LNCAP (cell line): Measurements from ENCODE around the gene CAPN8.

Experiments
- TF ChIP-seq, protein P1 (sequence below): fragments of 450-650 bp; IDR thresholded peaks from 2 replicates; pipeline ENCODE4 v1.5.1; 2017; ENCODE audit warnings: mild to moderate bottlenecking

CAPN8 gene

DNA sequence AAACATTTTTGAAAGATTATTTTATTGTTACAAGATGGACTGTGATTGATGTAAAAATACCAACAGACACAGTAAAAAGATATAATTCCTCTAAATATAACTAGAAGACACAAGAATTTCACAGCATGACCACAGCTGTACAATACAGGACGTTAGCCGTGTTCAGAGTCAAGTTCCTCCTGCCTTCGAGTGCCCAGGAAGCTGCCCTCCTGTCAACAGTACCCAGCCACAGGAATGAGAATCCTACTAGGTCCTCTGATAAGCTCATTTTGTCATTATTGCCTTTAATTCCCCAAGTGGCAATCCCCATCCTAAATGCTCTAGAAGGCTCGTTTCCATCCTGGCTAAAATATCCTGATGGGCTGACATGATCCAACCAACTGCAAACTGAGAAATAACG, 30.4 kb upstream of the CAPN8 start:
- TF ChIP-seq, protein P1, sequence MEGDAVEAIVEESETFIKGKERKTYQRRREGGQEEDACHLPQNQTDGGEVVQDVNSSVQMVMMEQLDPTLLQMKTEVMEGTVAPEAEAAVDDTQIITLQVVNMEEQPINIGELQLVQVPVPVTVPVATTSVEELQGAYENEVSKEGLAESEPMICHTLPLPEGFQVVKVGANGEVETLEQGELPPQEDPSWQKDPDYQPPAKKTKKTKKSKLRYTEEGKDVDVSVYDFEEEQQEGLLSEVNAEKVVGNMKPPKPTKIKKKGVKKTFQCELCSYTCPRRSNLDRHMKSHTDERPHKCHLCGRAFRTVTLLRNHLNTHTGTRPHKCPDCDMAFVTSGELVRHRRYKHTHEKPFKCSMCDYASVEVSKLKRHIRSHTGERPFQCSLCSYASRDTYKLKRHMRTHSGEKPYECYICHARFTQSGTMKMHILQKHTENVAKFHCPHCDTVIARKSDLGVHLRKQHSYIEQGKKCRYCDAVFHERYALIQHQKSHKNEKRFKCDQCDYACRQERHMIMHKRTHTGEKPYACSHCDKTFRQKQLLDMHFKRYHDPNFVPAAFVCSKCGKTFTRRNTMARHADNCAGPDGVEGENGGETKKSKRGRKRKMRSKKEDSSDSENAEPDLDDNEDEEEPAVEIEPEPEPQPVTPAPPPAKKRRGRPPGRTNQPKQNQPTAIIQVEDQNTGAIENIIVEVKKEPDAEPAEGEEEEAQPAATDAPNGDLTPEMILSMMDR, result no peak

DNA sequence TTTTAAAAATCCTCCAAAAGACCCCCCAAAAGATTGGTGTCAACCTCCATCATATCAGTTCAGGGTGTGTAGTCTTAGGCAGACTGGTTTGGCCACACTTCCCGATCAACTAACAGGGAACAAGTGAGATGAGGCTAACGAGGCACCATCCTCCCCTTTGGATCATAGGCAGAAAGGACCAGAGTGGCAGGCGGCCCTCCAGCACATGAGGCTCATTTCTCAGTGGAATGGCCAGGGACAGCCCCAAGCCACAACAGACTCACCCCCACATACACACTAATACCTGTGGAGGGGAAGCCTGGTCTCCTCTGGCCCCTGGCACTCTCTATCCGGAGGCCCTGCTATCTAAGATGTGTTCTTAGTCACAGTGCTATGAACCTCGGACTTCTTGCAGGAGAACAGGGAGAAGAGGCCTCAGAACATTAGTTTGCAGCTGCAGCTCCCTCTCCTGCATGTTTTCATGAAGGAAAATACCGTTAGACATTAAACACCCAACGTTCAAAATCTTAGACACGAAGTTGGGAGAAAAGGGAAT, 29.6 kb upstream of the CAPN8 start:
- TF ChIP-seq, protein P1, result no peak

DNA sequence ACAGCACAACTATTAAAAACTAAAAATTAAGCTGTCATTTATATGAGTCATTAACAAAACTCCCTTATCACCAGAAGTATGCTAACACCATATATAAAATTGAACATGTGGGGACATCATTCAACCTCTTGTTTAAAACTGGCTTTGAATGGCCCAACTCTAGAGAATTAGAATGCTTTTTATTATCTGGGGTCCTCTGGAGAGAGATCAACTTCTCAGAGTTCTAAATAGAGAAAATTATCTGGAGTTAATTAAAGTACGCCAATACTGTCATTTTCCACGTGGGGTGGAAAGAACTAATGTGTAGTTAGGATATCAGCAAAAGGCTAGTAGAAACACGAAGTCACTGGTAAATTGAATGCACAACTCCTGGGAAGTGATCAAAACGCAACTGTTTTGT, 25.6 kb upstream of the CAPN8 start:
- TF ChIP-seq, protein P1, result no peak

DNA sequence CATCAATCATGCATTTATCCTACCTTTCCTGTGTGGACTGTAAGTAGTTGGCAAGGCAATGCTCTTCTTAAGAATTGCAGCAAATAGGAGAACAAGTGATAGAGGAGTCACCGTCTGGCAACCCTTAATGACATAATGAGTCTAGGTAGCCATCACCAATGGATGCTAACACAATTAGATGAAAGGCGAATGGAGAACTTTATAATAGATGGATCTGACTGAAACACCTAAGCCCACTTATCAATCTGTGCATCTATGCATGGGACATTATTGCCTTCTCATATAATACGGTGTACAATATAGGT, 18.9 kb upstream of the CAPN8 start:
- TF ChIP-seq, protein P1, result no peak

DNA sequence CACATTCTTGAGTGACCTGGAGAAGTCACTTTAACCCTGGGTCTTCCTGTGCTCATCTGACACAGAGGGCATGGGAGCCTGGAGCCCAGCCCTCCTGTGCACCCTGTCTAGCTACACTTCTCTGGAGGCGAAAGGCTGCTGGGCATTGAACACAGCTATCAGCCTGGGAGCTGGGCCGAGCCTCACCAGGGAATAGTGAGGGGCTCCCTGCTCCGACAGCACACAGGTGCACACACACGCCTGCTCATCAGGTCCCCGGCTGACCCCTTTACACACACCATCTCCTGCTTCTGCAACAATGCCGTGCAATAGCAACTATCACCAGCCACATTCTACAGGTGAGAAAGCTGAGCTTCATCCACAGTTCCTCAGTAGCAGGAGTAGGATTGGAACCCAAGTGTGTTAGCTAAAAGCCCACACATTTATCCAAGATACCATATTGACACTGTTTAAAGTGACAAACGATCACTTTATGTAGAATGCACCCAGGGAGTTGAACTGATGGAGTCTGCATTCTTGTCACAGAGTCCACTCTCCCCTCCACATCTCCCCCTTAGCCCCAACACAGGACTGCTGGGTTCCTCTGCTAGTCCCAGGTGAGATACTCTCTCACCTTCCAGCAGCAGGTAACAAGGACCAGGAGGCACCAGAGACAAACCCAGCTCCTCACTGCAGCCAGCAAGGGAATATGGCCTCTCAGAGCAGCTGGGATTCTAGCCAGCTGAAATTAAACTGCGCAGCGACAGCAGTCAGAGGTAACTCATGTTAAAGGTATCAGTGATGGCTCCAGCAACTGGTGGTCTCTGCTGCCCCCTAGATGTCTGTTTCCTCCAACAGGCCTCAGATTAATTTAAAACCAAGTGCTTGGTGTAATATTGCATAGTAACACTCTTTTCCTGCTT, 18.3 kb upstream of the CAPN8 start:
- TF ChIP-seq, protein P1, result peak; percentile 78

DNA sequence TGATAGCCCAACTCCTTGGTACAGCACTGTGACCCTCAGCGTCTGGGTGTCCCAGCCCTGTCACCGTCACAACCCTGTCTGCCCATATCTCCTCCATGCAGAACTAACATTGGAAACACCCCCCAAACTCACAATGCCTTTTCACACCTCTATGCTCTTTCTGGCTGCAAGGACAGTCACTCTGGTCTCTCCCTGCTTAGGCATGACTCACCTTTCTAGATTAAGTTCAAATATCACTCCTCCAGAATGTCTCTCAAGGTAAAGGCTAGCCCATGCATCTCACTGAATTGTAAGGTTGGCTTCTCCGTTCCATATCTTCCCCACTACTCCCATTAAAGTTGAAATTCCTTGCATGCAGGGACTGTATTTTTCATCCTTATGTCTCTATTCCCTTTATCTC, 17.0 kb upstream of the CAPN8 start:
- TF ChIP-seq, protein P1, result no peak

DNA sequence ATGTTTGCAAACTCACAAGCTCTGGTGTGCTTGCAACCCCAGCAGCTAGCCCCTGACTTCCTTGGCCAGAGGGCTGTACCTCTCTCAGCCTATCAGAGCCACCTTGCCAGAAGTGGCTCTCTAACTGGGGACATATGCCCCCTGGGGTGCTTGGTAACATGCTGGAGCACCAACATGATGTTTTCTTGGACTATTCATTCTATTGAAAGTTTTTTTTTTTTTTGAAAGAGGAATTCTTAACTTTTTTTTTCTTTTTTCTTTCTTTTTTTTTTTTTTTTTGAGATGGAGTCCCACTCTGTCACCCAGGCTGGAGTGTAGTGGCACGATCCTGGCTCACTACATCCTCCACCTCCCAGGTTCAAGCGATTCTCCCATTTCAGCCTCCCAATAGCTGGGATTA, 14.7 kb upstream of the CAPN8 start:
- TF ChIP-seq, protein P1, result no peak
